GM19238 (cell line): Measurements from ENCODE around the gene SGPP1.
"Not testable (repeated sequence)": the region's sequence is repeated elsewhere in the genome, so short reads cannot be mapped to it uniquely, and the experiment has no call there.

Experiments used
- DNase-seq: peaks from one replicate; pipeline ENCODE4 v3.0.0; 2011; ENCODE audit warnings: low spot score; ENCODE audit not compliant: insufficient read length

The SGPP1 gene

DNA sequence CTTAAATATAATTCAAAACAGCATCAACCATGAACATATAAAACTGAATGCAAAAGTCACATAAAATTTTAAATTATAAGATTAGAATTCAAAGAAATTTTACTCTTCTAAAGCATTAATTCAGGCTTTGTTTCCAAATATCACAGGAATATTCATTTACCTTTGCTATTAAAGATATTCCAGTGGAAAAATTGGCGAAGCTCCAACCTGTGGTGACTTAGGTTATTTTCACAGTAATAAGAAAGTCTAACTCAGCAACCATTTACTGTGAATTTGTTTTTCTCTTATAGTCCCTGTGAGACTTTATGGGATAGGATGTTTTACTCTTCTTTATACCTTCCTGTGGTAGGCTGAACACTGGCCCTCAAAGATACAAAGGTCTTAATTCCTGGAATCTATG, 89.4 kb downstream of the SGPP1 start:
- no peak for DNase-seq

DNA sequence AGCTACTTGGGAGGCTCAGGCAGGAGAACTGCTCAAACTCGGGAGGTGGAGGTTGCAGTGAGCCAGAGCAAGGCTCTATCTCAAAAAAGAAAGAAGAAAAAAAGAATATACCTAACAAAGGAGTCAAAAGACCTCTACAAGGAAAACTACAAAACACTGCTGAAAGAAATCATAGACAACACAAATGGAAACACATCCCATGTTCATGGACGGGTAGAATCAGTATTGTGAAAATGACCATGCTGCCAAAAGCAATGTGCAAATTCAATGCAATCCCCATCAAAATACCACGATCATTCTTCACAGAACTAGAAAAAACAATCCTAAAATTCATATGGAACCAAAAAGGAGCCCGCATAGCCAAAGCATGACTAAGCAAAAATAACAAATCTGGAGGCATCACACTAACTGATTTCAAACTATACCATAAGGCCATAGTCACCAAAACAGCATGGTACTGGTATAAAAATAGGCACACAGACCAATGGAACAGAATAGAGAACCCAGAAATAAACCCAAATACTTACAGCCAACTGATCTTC, 91.7 kb downstream of the SGPP1 start:
- not testable (repeated sequence) for DNase-seq
